Stimulated activated CD4-positive, alpha-beta T cell treated with anti-CD3 and anti-CD28 coated beads, Interleukin-4, amount 100 ng/mL, for 48 hours (primary cell): ENCODE results near the gene ARHGAP33.

Source experiments
- DNase-seq, 2 donors: peaks; one replicate each; pipeline ENCODE4 v3.0.0-alpha.2; 2020; ENCODE audit warnings: low read depth in 2 of 2

The ARHGAP33 gene

GRCh38 chr19:35777086-35777841 lies 1.9 kb downstream of the ARHGAP33 start:
- no peak for DNase-seq

DNA sequence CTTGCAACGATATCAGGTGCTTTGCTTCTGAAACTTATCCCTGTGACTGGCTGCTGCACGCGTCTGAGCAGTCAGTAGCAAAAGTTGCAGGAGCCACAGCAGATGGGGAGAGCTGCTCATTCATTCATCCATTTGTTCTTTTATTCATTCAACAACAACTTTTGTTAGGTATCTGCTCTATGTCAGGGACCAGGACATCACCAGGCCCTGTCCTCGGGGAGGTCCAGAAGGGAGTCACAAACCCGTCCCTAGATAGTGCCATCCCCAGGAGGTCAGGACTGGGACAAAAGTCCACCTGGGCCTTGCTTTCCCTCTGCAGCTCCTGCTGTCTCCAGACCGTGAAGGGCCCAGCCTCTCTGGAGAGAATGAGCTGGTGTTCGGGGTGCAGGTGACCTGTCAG lies 2.6 kb downstream of the ARHGAP33 start:
- no peak for DNase-seq

- DNase-seq, result no peak
Observed at GRCh38 chr19:35779033-35779432, 3.7 kb downstream of the ARHGAP33 start.

DNA sequence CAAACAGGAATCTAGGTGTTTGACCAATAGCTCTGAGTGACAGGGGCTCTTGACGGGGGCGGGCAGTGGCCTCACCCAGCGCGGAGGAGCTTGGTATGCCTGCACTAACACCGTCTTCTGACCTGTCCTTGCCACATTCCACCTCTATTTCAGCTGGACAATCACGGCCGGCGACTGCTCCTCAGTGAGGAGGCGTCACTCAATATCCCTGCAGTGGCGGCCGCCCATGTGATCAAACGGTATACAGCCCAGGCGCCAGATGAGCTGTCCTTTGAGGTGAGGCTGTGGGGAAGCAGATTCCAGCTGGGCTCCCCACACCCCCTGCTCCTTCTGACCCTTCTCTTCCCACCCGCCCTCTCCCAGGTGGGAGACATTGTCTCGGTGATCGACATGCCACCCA lies 4.7 kb downstream of the ARHGAP33 start:
- DNase-seq, result no peak

GRCh38 chr19:35780717-35781116 lies 5.4 kb downstream of the ARHGAP33 start:
- no peak for DNase-seq

DNA sequence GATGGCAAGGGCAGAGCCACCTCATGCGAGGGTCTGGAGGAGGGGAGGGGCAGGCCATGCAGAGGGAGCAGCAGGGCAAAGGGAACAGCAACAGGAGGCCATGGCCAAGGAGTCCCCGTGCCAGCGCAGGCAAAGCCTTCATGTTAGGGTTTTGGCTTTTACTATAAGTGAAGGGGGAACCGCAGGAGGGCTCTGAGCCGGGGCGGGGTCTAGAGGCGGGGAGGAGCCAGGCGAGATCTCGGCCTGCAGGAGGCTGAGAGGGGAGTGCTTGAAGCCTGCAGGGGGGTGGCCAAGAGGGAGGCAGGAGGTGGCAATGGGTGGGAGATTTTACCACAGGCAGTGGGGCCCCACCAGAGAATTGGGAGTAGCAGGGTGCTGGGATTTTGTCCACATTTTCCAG lies 6.3 kb downstream of the ARHGAP33 start:
- no peak for DNase-seq

DNA sequence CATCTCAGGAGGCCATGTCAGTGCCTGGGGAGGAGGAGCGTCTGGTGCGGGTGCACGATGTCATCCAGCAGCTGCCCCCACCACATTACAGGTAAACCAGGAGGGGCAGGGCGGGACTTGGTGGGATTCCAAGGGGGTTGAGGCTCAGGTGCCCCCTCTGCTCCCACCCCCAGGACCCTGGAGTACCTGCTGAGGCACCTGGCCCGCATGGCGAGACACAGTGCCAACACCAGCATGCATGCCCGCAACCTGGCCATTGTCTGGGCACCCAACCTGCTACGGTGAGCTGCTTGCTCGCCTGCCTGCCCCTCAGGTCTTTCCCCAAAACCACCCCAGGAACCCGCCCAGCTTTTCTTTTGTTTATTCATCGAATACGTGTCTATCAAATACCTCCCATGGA lies 7.2 kb downstream of the ARHGAP33 start:
- no peak for DNase-seq

DNA sequence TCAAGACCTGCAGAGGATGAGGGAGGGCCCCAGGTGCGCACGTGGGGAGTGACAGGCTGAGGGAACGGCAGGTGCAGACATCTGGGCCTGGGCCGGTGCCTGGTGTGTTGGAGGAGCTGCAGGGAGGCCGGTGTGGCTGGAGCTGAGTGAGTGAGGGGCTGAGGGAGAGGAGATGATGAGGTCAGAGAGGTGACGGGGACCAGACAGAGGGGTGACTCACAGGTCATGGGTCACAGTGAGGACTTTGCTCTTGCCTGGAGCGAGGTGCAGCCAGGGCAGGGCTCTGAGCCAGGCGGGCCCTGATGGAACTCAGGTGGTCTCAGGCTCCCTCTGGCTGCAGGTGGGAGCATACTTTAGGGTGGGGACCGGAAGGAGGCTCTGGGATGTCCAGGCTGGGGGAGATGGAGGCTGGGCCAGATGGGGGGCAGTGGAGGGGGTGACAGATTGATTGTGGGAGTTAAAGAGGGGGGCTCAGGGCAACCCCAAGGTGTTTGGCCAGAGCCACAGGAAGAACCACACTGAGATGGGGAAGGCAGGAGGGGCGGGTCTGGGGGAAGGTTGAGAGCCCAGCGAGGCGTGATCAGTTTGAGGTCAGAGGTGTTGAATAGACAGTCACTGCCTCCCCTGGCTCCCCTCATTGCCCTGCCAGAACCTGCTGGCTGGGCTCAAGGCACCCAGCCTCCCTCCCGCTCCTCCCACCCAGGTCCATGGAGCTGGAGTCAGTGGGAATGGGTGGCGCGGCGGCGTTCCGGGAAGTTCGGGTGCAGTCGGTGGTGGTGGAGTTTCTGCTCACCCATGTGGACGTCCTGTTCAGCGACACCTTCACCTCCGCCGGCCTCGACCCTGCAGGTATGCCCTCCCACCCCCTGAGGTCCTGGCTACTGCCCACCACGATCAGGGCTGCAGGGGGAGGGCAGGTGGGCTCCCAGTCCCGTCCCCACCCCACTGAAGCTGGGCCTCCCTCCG lies 8.4 kb downstream of the ARHGAP33 start:
- DNase-seq, result no peak

DNA sequence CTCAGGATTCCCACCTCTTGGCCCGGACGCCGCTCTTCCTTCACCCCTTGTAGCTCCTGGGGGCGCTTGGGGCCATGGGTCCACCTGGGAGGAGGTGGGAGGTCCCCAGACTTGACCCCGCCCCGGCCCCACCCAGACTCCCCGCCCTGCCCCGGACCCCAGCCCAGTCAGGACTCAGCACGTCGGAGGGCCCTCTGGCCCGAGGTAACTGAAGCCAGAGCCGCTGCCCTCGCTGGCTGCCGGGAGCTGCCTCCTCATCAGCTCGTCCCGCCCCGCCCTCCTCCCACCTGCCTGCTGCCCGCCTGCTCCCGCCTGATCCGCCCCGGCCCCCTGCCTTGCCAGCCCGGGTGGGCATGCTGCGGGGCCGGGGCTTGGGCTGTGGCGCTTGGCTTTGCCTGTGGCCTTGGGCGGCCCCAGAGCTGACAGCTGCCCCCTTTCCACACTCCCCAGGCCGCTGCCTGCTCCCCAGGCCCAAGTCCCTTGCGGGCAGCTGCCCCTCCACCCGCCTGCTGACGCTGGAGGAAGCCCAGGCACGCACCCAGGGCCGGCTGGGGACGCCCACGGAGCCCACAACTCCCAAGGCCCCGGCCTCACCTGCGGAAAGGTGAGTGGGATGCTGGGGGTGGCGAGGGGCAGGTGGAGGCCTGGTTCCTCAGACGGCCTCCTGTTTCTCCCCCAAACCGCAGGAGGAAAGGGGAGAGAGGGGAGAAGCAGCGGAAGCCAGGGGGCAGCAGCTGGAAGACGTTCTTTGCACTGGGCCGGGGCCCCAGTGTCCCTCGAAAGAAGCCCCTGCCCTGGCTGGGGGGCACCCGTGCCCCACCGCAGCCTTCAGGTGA lies 9.4 kb downstream of the ARHGAP33 start:
- DNase-seq, result no peak

- DNase-seq, result no peak
Observed at GRCh38 chr19:35785339-35785627, 9.9 kb downstream of the ARHGAP33 start.

DNA sequence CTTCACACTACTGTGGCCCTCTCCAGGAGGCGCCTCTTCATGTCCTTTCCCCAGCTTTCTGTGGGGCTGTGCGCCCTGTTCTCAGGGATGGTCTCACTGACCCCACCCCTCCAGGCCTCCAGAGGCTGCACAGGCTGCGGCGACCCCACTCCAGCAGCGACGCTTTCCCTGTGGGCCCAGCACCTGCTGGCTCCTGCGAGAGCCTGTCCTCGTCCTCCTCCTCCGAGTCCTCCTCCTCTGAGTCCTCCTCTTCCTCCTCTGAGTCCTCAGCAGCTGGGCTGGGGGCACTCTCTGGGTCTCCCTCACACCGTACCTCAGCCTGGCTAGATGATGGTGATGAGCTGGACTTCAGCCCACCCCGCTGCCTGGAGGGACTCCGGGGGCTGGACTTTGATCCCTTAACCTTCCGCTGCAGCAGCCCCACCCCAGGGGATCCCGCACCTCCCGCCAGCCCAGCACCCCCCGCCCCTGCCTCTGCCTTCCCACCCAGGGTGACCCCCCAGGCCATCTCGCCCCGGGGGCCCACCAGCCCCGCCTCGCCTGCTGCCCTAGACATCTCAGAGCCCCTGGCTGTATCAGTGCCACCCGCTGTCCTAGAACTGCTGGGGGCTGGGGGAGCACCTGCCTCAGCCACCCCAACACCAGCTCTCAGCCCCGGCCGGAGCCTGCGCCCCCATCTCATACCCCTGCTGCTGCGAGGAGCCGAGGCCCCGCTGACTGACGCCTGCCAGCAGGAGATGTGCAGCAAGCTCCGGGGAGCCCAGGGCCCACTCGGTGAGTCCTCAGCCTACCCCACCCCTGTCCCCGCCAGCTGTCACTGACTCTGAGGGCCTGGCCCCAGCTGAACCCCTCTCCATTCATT lies 11.2 kb downstream of the ARHGAP33 start:
- no peak for DNase-seq

DNA sequence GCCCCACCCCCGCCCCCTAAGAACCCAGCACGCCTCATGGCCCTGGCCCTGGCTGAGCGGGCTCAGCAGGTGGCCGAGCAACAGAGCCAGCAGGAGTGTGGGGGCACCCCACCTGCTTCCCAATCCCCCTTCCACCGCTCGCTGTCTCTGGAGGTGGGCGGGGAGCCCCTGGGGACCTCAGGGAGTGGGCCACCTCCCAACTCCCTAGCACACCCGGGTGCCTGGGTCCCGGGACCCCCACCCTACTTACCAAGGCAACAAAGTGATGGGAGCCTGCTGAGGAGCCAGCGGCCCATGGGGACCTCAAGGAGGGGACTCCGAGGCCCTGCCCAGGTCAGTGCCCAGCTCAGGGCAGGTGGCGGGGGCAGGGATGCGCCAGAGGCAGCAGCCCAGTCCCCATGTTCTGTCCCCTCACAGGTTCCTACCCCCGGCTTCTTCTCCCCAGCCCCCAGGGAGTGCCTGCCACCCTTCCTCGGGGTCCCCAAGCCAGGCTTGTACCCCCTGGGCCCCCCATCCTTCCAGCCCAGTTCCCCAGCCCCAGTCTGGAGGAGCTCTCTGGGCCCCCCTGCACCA lies 11.9 kb downstream of the ARHGAP33 start:
- no peak for DNase-seq

- no peak for DNase-seq
Observed at GRCh38 chr19:35788205-35788960, 13.0 kb downstream of the ARHGAP33 start.

DNA sequence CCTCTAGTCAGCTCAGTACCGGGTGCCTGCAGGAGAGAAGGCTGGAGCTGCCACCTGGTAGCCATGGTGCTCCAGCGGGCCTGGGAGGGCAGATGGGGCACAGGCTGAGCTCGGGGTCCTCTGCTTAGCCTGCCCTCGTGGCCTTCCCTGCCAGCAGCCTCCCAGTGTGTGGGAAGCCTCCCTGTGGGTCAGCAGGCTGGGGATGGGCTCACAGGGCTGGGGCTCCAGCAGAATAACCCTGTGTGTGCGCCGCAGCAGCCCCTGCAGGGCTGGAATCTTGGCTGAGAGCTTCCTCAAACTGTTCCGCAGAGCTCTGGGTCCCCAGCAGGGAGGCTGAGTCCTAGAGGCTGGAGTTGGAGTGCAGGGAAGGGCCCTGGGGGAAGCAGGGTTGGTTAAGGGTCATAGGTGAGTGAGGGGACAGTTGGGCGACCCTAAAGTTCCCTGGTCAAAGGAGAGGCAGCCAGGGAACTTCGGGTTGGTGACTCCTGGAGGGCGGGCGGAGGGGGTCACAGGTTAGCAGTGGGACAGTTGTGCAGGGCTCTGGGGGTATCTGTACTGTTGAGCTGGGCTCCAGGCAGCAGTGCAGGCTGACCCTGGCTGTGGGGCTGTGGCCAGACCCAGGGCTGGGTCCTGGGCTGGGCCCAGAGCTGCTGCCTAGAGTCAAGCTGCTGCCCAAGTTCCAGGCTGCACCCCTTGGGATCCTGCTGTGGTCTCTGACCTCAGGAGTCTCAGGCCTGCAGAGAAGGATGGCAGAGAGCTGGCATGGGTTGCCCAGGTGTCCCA lies 14.0 kb downstream of the ARHGAP33 start:
- no peak for DNase-seq

DNA sequence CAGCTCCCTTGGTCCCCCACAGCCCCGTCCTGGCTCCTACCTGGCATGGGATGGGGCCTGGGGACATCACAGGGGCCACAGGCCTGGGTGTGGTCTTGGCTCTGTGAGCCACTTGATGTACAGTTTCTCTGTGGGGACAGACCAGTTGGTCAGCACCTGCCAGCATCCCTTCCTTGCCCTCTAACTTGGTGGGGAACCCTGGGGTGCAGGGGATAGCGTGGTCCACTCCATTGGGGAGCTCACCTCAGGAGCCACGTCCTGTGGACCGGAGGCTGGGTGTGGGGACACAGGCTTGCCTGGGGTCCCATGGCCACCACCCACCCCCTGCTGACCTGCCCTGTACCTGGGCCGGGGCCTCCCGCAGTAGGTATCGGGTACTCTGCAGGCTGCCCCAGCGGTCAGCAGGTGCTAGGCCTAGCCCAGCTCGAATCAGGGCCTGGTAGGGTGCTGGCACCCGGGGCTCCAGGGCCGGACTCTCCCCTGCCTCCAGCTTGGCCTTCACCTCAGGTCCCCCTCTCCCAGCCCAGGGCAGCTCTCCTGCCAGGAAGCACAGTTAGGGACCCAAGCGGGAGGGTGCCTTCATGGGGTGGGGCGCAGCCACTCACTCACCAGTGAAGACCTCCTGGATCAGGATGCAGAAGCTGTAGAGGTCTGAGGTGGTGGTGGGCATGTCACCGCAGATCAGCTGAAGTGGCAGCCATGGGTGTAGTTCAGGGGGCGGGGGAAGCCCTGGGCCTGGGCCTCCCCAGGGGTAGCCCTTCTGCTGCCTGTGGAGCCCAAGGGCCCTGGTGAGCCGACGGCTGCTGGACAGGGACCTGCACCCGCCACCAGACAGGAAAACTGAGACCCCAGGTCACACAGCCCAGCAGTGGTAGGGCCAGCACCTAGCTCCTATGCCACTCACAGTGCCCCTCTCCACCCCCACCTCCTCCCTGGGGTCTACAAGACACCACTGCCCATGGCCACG lies 14.9 kb downstream of the ARHGAP33 start:
- DNase-seq, result no peak

GRCh38 chr19:35790981-35791813 lies 15.8 kb downstream of the ARHGAP33 start:
- no peak for DNase-seq

GRCh38 chr19:35791814-35792279 lies 16.5 kb downstream of the ARHGAP33 start:
- DNase-seq, result no peak
